ENCODE measurements around the gene ASTL. TPM values are rescaled to one million over a fixed set of nuclear protein-coding genes. Genes with fewer than 3 reads are reported as not detected.

ASTL gene
- total and polyA plus RNA-seq, 2 experiments from 2014 or later, result not detected

DNA sequence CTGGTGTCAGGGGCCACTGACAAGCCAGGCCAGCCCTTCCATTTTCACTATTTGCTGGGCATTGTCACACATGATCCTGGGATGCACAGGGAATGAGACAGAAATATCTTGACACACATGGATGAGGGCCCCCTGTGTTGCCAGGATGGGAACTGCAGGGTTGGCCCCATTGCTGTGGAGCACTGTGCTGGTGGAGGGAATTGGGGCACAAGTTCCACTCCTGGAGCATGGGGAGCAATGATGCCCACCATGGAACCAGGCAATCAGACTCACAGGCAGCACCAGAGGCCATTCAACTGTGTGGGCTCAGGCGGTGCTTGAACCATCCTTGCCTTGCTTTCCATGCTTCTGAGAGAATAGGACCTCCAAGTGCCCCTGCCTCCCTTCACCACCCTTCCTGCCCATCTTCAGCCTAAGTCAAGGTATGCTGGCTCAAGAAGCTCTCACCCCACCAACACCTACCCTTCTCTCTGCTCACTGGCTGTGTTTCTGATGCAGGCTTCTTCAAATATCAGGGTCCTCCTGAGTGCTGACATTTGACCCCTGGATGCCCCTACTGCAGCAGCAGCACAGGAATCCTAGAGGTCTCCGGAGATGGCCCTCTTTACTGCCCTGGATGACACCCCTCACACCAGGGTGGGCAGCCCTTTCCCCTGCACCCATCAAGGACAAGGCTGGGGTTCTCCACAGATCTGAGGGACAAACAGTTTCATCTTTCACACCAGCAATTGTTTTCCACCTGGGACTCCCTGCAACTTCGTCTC, 33.0 kb downstream of the ASTL start:
- H3K4me3 ChIP-seq, result no peak overlapping the region
- no peaks in the 10 kb centered on the region for H3K9me3 ChIP-seq (ENCODE audit: low read depth)
- no peaks in the 10 kb centered on the region for H3K79me2 ChIP-seq (ENCODE audit: insufficient read depth)
- no peak overlapping the region for H3K9ac ChIP-seq
- H3K27me3 ChIP-seq (replicated peaks; ENCODE audit: insufficient read depth), result peaks cover 9% of the 10 kb centered on the region
- 42% methylated on average over 3 of the region's 3 CpGs for WGBS, 2 experiments (ENCODE audit: low coverage in 1 of 2, low lambda C conversion rate in 2 of 2, missing lambda C conversion rate in 2 of 2)
- H4K20me1 ChIP-seq (ENCODE audit: insufficient read depth), result no peaks in the 10 kb centered on the region
- in situ Hi-C loops (cut with MboI), result no loop called here
- H3K4me1 ChIP-seq (ENCODE audit: insufficient read depth), result no peaks in the 10 kb centered on the region
- no peak overlapping the region for H2AFZ ChIP-seq
- no peaks in the 10 kb centered on the region for H3F3A ChIP-seq (ENCODE audit: insufficient read depth)
- no peak overlapping the region for H3K27ac ChIP-seq
- no peak overlapping the region for H3K4me2 ChIP-seq (ENCODE audit: unreplicated experiment)
- no peaks in the 10 kb centered on the region for H3K9me2 ChIP-seq (ENCODE audit: insufficient read depth)
- DNase-seq, result no peak
- no peaks in the 10 kb centered on the region for H3K36me3 ChIP-seq (ENCODE audit: low read depth)
- TF ChIP-seq EZH2phosphoT487 (IDR thresholded peaks at IDR 0.05; ENCODE audit: insufficient read depth, low read depth), result no peak
- no peak for TF ChIP-seq EZH2 (IDR thresholded peaks at IDR 0.05; ENCODE audit: insufficient read depth, poor library complexity, severe bottlenecking)

DNA sequence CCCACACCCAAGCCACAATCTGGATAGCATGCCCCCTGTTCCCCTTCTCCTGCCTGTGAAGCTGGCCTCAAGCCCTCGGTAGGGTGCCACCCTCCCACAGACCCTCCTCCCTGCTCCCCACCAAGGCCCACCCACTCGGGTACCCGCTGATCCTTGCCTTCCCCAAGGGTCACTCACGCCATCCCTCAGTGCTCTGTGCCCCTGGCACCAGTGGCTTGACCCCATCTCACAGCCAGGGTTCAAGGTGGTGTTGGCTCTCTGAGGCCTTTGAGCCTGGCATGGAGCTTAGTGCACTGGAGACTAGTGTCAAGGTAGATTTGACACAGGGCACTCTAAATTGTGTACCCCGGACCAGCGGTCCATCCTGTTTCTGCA, 33.8 kb downstream of the ASTL start:
- TF ChIP-seq EZH2 (IDR thresholded peaks at IDR 0.05; ENCODE audit: insufficient read depth, poor library complexity, severe bottlenecking) (no peak), EZH2phosphoT487 (IDR thresholded peaks at IDR 0.05; ENCODE audit: insufficient read depth, low read depth) (no peak)

GRCh38 chr2:96103761-96104486, 34.4 kb downstream of the ASTL start:
- H3K9me3 ChIP-seq (ENCODE audit: low read depth), result no peaks in the 10 kb centered on the region
- H3K4me3 ChIP-seq, result no peak overlapping the region
- no peaks in the 10 kb centered on the region for H4K20me1 ChIP-seq (ENCODE audit: insufficient read depth)
- H3K4me1 ChIP-seq (ENCODE audit: insufficient read depth), result no peaks in the 10 kb centered on the region
- in situ Hi-C loops (cut with MboI), result no loop called here
- H3K9ac ChIP-seq, result no peak overlapping the region
- no peak for DNase-seq
- H3K9me2 ChIP-seq (ENCODE audit: insufficient read depth), result no peaks in the 10 kb centered on the region
- no peaks in the 10 kb centered on the region for H3K79me2 ChIP-seq (ENCODE audit: insufficient read depth)
- no peaks in the 10 kb centered on the region for H3F3A ChIP-seq (ENCODE audit: insufficient read depth)
- TF ChIP-seq EZH2 (IDR thresholded peaks at IDR 0.05; ENCODE audit: insufficient read depth, poor library complexity, severe bottlenecking), result no peak
- no peak for TF ChIP-seq EZH2phosphoT487 (IDR thresholded peaks at IDR 0.05; ENCODE audit: insufficient read depth, low read depth)
- no peaks in the 10 kb centered on the region for H3K36me3 ChIP-seq (ENCODE audit: low read depth)
- H3K27me3 ChIP-seq (replicated peaks; ENCODE audit: insufficient read depth), result peaks cover 7% of the 10 kb centered on the region
- WGBS, 2 experiments (ENCODE audit: low coverage in 1 of 2, low lambda C conversion rate in 2 of 2, missing lambda C conversion rate in 2 of 2), result 21 to 28% methylated on average over 5 to 6 of the region's 6 CpGs
- H2AFZ ChIP-seq, result no peak overlapping the region
- H3K27ac ChIP-seq, result no peak overlapping the region
- H3K4me2 ChIP-seq (ENCODE audit: unreplicated experiment), result no peak overlapping the region

More for the DNA sequence above, 33.8 kb downstream of the ASTL start:
- H3K4me1 ChIP-seq (ENCODE audit: insufficient read depth), result no peaks in the 10 kb centered on the region
- H3K4me3 ChIP-seq, result no peak overlapping the region
- no peak overlapping the region for H3K27ac ChIP-seq
- H3K9me3 ChIP-seq (ENCODE audit: low read depth), result no peaks in the 10 kb centered on the region
- in situ Hi-C loops (cut with MboI), result no loop called here
- peaks cover 9% of the 10 kb centered on the region for H3K27me3 ChIP-seq (replicated peaks; ENCODE audit: insufficient read depth)
- H2AFZ ChIP-seq, result no peak overlapping the region
- no peaks in the 10 kb centered on the region for H3K79me2 ChIP-seq (ENCODE audit: insufficient read depth)
- H3F3A ChIP-seq (ENCODE audit: insufficient read depth), result no peaks in the 10 kb centered on the region
- H3K9me2 ChIP-seq (ENCODE audit: insufficient read depth), result no peaks in the 10 kb centered on the region
- H3K4me2 ChIP-seq (ENCODE audit: unreplicated experiment), result no peak overlapping the region
- H4K20me1 ChIP-seq (ENCODE audit: insufficient read depth), result no peaks in the 10 kb centered on the region
- no peak overlapping the region for H3K9ac ChIP-seq
- no peak for DNase-seq
- no peaks in the 10 kb centered on the region for H3K36me3 ChIP-seq (ENCODE audit: low read depth)
- 62 to 70% methylated on average over 6 of the region's 6 CpGs for WGBS, 2 experiments (ENCODE audit: low coverage in 1 of 2, low lambda C conversion rate in 2 of 2, missing lambda C conversion rate in 2 of 2)

GRCh38 chr2:96103187-96103601, 35.1 kb downstream of the ASTL start:
- Histone ChIP-seq H3K9me2 (ENCODE audit: insufficient read depth) (no peaks in the 10 kb centered on the region), H3K27ac (no peak overlapping the region), H3K4me2 (ENCODE audit: unreplicated experiment) (no peak overlapping the region), H3K36me3 (ENCODE audit: low read depth) (no peaks in the 10 kb centered on the region), H3K27me3 (replicated peaks; ENCODE audit: insufficient read depth) (no peaks in the 10 kb centered on the region), H3K79me2 (ENCODE audit: insufficient read depth) (no peaks in the 10 kb centered on the region), H3K4me1 (ENCODE audit: insufficient read depth) (no peaks in the 10 kb centered on the region), H3K9me3 (ENCODE audit: low read depth) (no peaks in the 10 kb centered on the region), H3F3A (ENCODE audit: insufficient read depth) (no peaks in the 10 kb centered on the region), H4K20me1 (ENCODE audit: insufficient read depth) (no peaks in the 10 kb centered on the region), H3K9ac (no peak overlapping the region), H3K4me3 (no peak overlapping the region), H2AFZ (no peak overlapping the region)
- in situ Hi-C loops (cut with MboI), result no loop called here
- no peak for DNase-seq
- WGBS, 2 experiments (ENCODE audit: low coverage in 1 of 2, low lambda C conversion rate in 2 of 2, missing lambda C conversion rate in 2 of 2), result 82 to 83% methylated on average over 7 to 8 of the region's 8 CpGs
- TF ChIP-seq EZH2phosphoT487 (IDR thresholded peaks at IDR 0.05; ENCODE audit: insufficient read depth, low read depth) (no peak), EZH2 (IDR thresholded peaks at IDR 0.05; ENCODE audit: insufficient read depth, poor library complexity, severe bottlenecking) (no peak)

Measured in GM23248 (cell line).